Stimulated activated CD4-positive, alpha-beta T cell treated with anti-CD3 and anti-CD28 coated beads, Interleukin-4, amount 100 ng/mL, for 4 hours (primary cell): ENCODE results near the gene SIGLEC9.

Experiments used
- DNase-seq, 2 experiments: peaks; one replicate each; pipeline ENCODE4 v3.0.0-alpha.2; 2020

Gene SIGLEC9

DNA sequence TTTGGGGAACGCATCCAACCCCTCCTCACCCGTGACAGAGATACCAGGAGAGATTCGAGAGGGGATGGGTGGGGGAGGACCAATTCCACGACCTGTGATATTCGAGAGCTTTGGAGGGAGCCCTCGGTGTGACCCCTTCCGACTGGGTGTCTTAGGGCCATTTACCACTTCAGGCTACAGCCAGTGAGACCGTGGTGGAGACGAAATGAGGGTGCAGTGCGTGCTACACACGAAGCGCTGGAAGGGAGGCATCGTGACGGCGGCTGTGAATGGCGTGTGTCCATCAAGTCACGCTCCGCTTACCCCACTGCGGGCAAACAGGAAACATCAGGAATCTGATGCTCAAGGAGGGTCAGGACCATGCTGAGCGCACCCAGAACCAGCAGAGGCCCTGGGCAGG is 26.9 kb upstream of the SIGLEC9 start:
- DNase-seq = no peak

DNA sequence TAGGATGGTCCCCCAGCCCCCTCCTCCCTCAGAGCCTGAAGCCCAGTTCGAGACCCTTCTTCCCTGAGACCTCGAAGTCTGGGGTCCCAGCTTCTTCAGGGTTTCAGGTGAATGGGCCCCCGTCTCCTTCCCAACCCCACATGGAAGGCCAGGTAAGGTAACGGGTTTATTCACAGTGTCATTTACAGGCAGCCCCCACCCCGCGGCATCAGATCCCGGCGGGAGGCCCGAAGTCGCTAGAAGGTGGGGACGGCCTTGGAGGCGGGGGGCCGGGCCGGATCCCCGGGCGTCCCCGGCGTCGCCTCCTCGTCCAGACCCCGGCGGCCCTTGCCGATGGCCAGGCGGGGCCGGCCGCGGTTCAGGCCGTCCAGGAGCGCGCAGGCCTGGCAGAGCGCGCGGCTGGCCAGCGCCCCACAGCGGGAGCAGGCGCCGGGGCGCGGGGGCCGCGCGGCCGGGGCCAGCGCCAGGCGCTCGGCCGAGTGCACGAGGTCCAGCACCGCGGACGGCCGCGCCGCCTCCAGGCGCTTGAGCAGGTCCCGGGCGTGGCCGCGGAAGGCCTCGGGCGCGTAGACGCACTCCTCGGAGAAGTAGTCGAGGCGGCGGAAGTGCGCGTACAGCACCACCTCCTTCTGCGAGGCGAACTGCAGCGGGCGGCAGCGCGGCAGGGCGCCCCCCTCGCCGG is 26.2 kb upstream of the SIGLEC9 start:
- DNase-seq = peak; percentile 18 to 30

DNA sequence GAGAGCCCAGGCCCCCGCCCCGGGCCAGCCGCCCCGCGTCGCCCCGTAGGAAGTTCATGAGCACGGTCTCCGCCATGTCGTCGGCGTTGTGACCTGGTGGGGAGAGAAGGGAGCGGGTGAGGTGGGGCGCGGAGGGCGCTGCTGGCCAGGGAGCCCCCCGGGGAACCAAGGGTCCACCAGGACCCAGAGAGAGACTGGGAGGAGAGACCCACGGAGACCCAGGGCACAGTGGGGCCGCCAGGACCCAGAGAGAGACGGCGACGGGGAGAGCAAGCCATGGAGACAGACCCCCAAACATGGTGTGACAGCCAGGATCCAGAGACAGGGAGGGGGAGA is 25.7 kb upstream of the SIGLEC9 start:
- DNase-seq = no peak

DNA sequence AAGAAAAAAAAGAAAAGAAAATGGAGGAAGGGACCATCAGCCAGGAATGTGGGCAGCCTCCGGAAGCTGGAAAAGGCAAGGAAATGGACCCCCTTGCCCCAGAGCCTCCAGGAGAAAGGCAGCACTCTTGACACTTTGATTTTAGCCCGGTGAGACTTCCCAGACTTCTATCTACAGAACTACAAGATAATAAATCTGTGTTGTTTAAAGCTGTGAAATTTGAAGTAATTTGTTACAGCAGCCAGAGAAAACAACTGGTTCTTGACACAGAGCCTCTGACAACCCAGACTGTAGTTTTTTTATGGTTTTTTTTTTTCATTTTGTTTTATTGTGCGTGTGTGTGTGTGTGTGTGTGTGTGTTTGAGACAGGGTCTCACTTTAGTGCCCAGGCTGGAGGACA is 24.1 kb upstream of the SIGLEC9 start:
- DNase-seq = no peak

DNA sequence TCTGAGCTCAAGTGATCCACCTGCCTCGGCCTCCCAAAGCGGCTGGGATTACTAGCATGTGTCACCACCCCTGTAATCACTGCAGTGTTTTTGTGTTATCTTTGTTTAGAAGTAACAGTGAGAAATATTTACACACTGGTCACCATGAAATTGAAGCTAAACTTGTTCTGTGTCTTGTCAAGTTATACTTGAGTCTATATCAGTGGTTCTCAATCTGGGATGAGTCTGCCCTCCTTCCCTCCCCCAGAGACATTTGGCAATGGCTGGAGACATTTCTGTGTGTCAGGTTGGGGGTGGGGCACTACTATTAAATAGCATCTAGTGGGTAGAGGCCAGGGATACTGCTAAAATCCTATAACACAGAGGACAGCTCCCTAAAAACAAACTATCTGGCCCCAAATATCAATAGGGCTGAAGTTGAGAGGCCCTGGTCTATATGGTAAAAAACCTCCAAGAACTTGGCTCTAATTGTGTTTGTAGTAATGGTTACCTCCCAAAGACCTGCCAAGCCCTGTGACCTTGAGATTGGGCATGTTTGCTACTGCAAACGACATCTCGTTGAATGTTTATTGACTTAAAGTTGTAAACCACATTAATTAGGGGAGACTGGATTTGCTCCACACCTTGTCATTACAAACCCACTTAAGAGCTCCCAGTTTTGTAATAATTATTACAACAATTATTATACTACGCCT is 23.4 kb upstream of the SIGLEC9 start:
- no peak for DNase-seq

DNA sequence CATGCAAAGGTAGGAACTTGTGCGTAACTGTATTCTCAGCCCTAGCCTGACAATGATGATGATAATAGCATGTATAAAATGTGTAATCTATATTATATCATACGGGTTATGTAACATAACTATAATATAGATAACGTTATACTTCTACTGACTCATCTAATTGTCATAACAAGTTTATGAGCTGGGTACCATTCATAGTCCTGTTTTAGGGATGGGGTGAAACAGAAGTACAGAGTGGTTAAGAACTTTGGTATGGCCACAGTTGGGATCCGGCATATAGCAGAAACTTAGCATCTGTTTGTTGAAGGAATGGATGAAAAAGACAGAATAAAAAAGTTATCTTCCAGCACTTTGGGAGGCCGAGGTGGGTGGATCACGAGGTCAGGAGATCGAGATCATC is 21.7 kb upstream of the SIGLEC9 start:
- DNase-seq = no peak

DNA sequence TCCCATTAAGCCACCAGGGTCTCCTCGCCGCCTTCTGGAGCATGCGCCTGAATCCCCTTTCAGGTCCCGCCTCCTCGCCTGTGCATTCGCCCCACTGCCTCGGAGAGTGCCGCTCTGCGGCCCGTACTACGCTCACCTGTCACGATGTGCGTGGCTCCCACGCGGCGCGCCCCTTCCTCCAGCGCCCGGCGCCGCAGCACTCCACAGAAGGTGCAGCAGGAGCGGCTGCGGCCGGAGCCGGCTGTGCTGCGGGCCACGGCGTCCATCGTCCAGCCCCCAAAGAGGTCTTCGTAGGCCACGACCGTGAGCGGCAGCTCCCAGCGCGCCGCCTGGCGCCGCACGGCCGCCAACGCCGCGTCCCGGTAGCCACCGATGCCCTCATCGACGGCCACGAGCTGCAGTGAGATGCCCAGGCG is 20.8 kb upstream of the SIGLEC9 start:
- no peak for DNase-seq

DNA sequence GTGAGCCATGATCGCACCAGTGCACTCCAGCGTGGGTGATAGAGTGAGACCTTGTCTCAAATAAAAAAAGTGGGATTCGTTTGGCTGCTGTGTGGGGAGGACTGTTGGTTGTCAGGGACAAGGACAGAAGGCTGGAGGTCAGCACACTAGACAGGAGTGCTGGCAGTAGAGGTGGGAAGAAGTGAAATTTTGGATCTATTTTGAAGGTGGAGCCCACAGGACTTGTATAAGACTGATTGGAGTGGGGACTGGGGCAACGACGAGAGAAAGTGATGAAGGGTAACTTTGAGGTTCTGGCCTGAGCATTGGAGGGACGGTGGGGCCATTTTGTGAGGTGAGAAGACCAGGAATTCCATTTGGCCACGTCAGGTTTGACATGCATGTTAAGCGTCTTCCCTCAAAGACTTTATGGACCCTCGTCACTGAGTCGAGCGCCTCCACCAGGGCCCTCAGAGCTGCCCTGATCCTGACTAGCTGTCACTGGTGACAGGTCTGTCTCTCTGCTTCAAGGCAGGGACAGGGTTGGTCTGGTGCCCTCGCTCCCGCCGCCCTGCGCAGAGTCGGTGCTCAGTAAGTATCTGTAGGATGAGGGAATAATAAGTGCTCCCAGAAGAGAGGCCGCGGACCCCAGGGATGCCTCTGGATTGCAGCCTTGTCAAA is 17.2 kb upstream of the SIGLEC9 start:
- DNase-seq = peak in 1 of 2 experiments; percentile 26

DNA sequence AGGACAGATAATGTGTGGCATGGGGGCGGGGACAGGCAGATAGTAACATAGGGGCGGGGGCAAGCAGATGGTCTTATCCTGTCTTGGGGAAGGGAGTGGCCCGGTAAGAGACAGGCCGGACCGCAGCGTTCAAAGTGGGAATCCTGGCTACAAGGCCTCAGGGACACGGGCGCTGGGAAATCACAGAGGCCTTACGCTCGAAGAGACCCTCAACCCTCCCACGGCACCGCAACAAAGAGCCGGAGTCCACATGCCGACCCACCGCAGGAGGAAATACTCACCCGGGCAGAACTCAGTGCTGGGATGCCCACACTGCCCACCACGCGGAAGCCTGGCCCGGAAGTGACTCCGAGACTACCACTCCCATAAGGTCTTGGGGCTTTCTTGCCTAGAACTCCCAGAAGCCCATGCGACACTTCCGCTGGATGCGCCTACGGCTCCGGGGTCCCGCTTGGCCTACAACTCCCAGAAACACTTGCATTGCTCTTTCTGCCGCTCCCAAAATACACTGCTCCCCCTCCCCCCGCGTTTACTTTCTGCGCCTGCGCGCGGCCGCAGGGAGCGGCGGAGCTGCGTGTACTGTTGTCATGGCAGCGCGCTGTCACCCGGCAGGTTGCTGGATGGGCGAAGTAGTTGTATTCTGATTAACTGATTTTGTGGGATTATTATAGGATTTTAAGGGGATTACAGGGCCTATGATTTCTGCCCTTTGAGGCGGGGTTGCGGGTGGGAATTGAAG is 16.5 kb upstream of the SIGLEC9 start, which contains the start of gene CTU1:
TSS of gene CTU1 (minus strand) at position 344 of the 739 bp plus-strand sequence. CDS start 3,840 bp downstream, outside the sequence.
- peak; percentile 95 to 99 for DNase-seq

DNA sequence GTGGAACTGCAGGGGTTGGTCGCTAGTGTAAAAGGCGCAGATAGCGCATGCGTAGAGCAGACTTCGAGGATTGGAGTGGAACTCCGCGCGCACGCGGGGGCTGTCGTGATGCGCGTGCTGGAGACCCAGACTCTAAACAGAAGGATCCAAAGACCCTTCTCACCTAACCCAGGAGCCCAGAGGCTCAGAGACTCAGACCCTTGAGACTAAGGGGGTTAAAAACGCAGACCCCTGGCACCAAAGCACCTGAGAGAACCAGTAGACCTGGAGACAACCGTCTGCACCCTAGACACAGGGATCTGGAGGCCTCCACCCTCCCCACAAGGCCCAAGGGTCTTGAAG is 15.9 kb upstream of the SIGLEC9 start:
- DNase-seq = no peak

DNA sequence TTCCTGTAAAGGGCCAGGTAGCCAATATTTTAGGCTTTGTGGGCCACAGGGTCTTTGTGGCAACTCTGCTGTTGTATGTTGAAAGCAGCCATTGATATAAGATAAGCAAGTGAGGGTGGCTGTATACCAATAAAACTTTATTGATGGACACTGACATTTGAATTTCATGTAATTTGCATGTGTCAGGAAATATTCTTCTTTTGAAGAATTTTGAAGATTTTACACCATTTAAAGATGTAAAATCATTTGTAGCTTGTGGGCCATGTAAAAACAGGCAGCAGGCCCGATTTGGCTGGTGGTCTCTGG is 14.1 kb upstream of the SIGLEC9 start:
- DNase-seq = no peak

DNA sequence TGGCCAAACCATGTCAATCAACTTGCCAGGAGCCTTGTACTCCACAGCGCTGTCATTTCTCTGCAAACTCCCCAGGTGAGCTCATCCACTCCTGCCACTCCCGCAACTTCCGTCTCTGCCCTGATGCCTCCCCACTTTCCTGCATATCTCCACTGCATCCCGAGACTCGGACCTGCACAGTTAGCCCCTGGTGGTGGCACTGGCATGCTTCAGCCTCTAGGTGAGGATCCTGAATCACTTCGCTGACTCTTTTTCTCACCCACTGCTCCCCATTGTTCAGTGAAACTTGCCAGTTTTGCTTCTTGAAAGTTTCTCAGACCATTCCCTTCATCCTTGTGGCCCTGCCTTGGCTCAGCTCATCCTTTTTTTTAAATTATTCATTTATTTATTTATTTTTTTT is 13.1 kb upstream of the SIGLEC9 start:
- DNase-seq = no peak

DNA sequence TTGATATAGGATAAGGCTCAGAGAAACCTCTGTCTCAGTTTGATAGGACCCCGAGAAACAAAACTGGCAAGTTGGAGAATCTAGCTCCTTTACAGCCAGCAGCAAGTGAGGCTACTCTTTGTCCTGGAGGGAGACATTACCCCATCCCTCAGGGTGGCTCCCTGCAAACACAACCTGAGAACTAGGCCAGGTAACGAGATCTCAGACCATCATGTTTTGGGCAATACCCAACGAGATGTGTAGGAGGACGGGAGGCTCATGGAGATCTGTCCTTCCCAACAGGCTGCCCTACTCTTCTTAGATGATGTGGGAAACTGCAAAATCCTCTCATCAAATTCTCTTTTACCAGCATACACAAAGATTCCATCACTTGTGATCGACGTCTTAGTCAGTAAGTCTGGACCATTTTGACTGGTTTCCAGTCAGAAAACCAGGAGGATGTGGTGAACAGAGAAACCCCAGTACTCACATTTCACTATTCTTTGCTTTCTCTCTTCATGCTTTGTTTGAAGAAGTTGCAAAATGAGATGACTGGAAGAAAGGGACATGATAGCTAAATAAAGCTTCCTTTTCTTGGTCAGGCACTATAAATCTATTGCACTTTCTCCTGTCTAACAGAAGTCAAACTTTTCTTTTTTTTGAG is 10.5 kb upstream of the SIGLEC9 start:
- no peak for DNase-seq

DNA sequence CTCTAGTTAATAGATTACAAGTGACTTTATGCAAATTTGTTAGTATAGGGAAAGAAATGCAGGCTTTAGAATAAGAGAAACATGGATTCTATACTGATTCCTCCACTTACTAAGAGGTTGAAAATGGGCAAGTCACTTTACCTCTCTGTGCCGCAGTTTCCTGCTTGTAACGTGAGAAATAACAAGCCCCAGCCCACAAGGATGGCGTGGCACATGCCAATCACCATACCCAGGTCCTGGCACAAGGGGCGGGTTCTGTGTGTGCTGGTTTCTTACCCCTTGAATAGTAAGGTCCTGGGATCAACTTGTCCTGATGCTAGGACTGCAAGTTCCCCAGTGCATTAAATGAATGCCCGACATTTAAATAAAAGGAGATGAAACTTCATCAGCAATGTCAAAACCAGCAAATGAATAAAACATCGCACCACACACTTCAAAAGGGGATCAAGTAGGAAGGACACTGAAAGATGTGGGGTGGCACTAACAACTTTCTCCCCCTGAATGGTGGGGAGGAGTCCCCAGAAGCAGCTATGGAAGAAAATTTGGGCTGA is 7.9 kb upstream of the SIGLEC9 start:
- DNase-seq = no peak

DNA sequence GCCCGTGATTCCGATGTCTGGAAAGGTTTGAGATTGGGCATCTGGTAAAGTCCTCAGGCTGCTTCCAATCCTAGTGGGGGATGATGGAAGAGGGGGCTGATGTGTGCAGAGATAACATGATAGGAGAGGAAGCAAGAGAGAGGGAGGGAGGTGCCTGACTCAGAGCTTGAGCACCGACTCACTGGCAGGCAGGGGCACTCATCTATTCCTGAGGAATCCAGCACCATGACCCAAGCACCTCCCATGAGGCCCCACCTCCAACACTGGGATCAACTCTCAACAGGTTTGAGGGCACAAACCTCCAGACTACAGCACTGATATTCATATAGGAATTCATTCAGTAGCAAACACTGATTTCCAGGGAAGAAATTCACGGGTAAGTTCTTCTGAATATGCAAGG is 5.6 kb upstream of the SIGLEC9 start:
- DNase-seq = no peak

DNA sequence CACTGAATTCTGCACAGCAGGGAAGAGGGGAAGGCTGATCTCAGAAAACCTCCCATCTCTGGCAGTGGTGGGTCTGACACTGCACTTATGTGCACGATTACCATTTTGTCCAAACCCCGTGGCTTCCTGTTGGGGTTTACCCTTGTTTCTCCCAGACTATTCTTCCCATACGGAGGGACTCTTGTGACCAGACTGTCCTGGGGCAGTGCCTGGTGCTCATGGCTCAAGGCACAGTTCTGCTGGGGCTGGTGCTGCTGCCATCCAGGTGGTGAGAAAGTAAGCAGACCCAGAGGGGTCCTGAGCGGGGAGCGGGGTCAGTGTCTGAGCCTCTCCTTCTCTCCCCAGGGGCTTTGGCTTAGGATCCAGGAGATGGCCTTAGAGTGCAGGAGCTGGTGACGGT is 5.1 kb upstream of the SIGLEC9 start:
- no peak for DNase-seq

DNA sequence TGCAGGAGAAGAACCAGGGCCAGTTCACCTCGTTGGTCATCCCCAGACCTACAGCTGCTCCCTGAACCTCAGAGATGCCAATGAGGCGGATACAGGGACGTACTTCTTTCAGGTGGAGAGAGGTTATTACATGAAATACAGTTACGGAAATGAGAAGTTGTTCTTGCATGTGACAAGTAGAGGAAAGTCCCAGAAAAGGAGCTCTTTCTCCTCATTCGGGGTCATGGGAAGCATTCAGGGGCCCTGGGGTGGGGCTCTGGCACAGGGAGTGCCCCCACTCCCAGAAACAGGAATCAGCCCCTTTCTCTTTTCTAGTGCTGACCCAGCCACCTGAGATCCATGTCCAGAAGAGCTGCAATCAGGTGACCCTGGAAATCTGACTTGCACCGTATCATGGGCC is 4.5 kb upstream of the SIGLEC9 start:
- no peak for DNase-seq

DNA sequence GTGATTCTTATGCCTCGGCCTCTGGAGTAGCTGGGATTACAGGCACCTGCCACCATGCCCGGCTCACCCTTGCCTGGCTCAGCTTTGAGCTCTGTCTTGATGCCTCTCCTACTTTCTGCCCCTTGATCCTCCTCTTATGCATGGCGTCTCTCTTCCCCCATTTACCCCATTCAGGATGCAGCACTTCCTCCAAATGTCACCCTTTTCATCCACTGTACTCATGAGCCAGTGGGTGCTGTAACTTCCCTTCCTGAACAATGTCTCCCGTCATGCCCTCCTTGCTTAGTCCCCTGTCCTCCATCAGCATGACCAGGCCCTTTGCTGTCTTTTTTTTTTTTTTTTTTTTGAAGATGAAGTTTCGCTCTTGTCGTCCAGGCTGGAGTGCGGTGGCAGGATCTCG is 3.4 kb upstream of the SIGLEC9 start:
- DNase-seq = no peak

DNA sequence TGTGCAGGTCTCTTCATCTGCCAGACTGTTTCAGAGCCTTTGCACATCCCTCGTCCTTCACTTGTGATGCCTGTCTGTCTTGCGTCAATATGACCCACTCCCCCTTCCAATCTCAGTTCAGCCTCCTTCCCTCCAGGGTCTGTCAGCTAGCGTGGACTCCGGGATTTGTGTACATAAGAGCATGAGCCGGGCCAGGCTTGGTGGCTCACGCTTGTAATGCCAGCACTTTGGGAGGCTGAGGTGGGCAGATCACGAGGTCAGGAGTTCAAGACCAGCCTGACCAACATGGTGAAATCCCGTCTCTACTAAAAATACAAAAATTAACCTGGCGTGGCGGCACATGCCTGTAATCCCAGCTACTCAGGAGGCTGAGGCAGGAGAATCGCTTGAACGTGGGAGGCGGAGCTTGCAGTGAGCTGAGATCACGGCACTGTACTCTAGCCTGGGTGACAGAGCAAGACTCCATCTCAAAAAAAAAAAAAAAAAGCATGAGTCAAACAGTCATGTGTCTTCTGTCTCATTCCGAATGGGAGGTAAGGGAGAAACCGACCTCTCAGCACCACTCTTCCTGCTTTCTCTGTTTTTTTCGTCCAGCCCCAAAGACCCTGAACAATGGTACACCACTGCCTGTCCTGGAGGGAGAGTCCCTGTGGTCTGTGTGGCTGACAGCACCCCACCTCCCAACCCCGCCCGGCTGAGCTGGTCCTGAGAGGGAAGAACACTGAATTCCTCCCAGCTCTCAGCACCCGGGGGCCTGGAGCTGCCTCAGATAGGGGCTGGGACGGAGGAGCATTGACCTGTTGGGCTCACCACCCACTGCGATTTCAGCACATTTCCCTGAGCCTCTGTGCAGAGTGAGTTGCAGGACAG is 2.4 kb upstream of the SIGLEC9 start:
- no peak for DNase-seq

DNA sequence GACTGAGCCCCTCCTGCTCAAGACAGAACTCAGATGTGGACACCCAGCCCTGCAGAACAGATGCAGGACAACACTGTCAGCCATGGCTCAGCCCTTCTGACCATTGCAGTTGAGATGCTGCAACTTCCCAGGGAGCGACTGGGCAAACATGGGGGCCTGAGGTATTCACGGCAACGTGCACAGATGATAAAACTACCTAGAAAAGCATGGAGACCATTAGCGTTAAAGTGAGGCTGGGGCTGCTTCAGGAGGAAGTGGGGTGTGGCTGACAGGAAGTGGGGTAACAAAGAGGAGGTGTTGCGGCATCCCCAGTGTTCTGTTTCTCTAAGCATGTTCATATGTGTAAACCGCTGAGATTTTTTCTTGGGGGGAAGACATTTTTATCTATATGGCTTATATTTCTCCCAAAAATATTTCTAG is 1.3 kb upstream of the SIGLEC9 start:
- peak in 1 of 2 experiments; percentile 45 for DNase-seq

DNA sequence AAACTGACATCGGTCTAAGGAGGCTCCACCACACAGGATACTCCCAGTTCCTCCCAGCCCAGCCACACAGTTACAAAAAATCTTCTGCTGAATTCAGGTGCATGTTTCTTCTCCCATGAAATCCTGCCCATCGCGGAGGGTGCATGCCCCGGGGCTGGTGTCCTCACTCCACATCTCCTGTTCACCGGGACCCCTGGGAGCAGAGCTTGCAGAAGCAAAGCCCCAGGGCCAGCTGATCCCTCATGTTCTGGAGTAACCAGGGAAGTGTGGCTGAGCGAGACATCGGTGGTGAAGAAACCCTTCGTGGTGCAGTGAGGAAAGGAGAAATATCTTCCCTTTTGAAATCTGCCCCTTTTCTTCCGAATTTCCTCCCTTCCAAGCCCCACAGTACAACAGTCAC is 904 bp upstream of the SIGLEC9 start:
- no peak for DNase-seq

DNA sequence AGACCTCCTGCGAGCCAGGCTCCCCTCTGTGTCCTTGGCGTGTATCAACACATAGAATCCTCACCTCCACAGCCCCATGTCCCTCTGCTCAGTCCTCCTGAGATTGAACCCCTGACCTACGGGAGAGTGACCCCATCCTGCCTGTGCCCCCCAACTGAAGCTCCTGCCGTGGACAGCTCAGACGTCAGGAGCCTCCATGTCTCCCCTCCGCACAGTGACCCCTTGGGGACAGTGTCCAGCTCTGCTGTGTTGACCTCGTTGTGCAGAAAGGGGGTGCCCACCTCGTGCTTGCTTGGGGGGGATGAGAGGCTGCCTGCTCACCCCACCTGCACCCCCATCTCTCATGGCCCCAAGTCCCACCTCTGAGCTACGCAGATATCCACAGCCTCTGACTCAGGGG is 490 bp upstream of the SIGLEC9 start:
- DNase-seq = no peak
